Activated CD8-positive, alpha-beta memory T cell treated with anti-CD3 and anti-CD28 coated beads for 24 hours (primary cell): ENCODE data around the gene RGS4.

ENCODE experiments used
- DNase-seq: peaks from one replicate; pipeline ENCODE4 v3.0.0-alpha.2; 2020

The RGS4 gene

DNA sequence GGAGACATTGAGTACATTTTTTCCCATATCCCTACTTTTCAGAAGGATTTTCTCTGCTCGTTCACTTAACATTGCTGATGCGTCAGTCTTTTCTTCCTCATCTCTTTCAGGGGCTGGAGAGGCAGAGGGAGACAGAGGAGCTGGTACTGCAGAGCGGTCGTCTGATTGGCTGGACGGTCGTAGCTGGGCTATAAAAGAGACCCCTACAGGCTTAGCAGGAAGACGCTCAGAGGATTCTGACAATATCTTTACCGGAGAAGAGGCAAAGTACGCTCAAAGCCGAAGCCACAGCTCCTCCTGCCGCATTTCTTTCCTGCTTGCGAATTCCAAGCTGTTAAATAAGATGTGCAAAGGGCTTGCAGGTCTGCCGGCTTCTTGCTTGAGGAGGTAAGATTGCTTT, at the start of gene RGS4:
TSS of gene RGS4 (plus strand) at position 220 of the 400 bp plus-strand sequence. CDS start at position 344, 124 bp downstream.
- no peak for DNase-seq

DNA sequence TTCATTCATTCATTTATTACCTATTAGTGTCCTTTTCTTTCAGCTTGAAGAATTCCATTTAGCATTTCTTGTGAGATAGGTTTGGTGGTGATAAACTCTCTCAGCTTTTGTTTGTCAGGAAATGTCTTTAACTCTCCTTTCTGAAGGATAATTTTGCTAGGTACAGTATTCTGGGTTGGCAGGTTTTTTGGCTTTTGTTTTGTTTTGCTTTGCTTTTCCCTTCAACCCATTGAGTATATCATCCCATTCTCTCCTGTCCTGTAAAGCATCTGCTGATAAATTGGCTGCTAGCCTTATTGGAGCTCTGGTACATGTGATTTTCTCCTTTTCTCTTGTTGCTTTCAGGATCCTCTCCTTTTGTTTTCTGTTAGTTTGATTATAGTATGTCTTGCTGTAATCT, 47.0 kb upstream of the RGS4 start:
- DNase-seq: no peak

DNA sequence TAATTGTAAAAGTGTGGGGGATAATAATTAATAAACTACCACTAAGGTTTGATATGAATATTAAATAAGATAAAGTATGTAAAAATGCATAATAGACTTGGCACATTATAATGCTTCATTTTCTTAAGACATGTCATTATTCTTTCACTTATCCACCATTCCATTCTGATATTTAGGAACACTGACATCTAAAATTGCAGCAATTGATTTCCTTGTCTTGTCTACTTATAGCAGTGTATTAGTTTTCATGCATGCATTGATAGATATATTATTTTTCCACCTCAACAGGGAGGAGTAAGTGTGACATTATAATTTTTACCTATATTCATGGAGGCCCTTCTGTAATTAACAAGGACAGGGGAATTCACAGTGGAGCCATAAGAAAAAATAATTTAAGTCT, 41.6 kb upstream of the RGS4 start:
- DNase-seq: no peak

DNA sequence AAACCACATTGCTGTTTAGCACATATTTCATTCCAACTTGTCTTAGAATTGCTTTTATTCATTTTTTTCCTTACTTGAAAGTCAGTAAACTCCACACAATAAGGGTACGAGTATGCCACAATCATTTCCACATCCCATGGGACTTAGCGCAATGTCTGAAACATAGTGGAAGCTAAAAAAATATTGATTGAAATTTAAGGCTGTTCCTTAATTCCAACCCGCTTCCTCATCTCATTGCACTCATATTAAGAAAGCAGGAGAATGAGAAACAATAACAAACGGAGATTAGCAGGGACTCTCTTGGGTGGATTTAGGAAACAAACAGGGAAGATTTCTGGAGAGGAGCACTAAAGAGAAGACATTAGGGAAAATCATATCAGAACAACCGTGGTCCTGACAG, 39.3 kb upstream of the RGS4 start:
- DNase-seq: no peak

DNA sequence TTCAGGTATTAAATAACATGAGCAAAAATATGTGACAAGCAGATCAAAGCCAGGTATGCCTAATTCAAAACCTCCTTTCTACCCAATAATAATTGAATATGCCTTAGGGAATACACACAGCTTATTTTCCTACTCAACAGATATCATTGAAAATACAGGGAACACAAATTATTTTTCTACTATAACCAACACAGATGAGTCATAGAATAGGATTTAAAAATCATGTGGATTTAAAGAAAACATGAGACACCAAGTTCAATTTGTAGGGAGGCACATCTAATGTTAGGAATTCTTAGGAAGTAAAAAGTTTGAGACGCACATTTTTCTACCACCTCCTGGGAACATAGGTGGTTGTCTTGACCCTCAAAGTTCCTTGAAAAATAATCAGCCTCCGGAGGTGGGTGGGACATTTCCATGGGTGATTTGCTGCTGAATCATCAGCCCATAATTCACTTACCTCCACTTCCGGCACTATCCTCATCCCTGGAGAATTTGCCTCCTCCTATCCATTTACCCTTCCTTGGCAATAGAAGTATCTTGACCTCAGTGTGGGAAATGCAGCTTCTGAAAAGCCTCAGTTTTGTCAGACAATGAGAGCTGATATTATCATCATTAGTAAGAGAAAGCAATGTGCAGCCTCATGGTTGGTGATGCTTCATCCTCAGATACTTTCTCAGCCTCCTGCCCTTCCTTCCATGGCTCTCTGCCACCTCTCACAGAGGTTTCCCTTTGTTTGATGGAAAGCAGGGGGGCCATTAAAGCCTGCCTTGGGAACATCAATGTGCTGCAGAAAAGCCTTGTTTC, 33.5 kb upstream of the RGS4 start:
- no peak for DNase-seq

DNA sequence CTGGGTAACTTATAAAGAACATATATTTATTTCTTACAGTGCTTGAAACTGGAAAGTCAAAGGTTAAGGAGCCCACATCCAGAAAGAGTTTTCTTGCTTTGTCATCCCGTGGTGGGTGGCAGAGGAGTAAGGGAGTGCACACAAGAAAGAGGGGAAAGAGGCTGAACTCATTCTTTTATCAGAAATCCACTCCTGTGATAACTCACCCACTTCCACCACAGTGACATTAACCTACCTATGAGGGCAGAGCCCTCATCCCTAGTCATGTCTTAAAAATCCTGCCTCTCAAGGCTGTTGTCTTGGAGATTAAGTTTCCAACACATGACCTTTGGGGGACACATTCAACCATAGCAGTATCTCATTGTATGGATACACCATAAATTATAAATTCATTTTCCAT, 32.5 kb upstream of the RGS4 start:
- no peak for DNase-seq

DNA sequence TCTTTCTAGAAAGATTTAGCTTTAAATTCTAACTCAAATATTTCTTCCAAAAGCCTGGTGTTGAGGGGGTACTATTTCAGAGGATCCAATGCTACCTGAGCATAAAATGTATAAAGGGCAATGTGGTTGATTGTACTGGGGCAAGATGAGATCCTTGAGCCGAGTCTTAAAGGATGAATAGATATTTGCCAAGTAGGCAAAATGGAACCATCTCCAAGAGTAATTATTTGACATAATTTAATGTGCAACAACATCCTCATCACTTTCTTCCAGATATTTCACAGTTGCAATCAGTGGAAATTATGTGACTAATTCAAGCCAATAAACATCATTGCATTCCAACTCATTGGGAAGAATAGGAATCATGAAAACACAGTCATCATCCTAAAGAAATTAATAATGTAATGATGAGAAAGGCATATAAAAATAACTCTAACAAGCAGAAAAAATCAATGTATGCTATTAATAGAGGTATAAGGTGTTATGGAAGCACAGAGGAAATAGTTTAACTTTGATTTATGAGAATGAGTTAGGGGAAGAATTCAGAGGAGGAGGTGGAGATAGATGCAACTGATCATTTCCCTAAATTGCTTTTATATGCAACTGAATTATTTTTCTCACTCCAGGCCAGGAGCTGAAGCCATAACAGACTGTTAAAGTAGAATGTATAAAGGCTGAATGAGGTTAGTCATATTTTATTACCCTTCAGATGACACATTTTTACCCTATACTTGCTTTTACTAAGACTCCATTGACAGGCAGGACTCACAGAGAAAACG, 30.0 kb upstream of the RGS4 start:
- no peak for DNase-seq

DNA sequence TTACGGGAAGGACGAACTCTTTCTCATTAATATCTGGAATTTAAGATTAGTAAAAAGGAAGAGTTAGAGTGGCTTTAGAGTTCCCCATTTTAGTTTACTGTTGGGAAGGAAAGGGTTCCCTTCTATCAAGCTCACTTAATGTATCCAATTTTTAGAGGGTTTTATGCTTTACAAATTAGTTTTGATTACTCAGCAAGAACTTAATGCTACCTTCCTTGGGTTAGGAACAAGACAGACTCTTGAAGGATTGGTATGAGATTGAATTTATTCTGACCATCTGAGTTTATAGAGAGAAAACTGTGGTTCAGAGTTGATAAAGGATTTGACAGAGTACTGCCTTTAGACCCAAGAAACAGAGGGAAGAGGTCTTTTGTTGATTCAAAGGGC, 29.5 kb upstream of the RGS4 start:
- DNase-seq: no peak

DNA sequence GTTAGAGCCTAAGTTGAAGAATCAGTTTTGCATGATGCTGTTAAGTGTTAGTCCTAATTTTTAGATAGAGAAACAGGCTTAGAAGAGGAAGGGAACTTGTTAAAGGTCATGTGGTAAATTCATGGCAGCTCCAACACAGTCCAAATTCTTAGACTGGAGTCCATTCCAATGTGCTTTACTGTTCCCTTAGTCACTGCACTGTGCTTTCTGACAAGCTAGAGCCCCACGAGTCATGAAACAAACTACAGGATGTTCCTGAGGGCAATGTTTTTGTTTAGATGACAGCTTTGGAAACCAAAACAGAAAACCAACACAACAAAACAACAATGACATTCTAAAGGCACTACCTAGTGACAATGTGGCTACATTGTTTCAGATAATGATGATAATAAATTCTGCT, 23.1 kb upstream of the RGS4 start:
- DNase-seq: no peak

DNA sequence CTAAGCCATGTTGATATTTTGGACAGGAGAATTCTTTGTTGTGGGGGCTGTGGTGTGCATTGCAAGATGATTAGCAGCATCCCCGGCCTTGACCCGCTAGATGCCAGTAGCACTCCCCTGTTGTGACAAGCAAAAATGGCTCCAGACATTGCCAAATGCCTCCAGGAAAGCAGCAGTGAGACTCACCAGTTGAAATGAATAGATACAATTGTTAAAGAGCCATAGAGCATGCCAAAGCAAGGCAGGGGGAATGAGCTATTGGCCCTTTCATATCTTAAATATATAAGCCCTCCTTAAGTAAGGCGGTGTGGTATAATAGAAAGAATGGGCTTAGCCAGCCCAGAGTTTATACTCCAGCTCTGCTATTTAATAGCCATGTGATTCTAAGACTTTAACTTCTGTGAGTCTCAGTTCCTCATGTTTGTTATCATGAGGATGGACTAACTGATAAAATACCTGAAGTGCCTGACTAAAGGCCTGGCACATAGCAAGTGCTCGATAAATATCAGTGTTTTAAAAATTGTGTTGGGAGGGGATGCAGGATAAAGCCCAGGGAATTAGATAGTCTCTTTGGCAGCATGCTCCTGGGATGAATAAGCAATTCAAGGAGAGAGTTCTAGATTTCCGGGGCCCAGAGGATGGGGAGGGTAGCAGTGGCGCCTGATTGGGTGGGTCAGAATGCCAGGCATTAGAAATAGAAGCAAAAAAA, 21.1 kb upstream of the RGS4 start:
- DNase-seq: no peak

DNA sequence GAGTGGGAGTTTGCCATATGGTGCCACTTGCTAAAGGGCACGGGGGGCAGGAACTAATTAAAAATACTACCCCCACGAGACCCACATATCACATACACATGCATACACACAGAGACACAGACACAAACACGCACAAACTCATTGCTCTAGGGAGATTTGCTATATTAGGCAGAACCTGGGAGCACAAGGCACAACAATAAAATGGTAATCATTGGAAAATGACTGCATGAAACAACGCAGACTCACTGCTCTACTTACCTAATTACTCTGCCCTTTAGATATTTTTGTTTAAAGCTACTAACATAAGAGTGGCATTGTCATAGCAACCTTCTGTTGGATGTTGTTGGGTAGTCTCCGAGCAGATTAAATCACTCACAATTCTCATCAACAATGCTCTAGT, 20.3 kb upstream of the RGS4 start:
- DNase-seq: no peak

DNA sequence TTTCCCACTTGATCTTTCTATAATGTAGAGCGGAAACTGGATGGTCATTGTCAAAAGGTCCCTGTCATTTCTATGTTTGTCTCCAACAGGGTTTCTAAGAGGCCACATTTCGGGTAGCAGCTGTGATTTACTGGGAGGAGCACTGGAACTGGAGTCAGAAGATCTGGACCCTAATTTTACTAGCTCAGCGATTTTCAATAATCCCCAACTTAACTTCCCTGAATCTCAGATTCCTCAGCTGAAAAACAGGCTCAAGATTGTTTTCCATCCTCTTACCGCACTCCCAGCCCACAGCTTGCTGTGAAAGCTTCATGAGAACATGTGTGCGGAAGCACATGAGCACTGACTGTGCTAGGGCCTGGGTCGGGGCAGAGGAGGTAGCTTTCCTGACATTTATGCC, 19.9 kb upstream of the RGS4 start:
- no peak for DNase-seq

DNA sequence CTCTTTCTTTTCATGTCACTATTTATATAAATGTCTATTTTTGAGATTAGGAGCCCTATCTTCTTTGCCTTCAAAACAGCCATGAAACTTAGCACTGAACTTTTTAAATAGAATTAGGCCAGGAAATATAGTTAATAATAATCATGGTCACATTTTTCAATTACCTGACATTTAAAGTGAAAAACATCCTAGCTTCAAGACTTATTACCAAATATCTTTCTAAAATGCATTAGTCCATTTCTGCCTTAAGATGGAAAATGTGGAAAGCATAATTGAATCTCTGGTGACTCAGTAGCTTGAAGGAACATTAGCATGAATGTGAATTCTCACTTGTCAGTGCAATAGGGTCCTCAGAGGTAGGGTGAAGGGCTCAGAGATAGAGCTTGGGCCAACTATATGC, 18.7 kb upstream of the RGS4 start:
- no peak for DNase-seq

DNA sequence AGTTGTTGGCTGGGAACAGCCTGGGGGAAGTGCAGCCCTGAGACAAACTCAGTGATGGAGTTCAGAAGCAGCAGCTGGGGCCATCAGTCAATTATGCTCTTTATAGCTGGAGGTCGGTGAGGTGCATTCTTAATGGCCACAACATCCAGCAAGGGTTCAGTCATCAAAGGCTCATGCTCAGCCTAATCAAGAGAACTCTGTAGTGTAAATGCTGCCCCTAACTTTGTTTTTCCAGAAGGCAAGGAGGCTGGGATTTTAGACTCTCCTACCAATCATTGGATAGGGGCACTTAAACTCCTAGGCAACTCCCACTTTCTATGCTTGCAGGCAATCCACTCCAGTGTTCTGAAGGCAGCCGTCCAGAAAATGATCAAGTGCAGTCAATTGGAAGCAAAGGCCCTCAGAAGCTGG, 15.0 kb upstream of the RGS4 start:
- DNase-seq: no peak

DNA sequence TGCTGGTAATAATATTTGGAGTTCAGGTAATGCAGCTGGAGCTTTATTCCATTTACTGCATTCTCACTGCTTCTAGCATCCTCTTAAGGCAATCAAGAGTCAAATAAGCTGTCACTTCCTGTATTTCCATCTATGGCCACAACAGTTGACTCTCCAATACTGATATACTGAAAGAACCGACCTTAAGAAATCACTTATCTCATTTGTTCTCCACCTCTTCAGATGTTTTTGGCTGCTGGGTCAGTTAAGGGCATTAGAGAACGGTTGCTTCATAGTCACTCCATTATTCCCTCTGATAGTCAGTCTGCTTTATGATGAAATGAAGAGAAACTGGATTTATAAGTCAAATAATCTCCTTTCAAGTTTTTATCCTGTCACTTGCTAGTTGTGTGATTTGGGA, 14.2 kb upstream of the RGS4 start:
- DNase-seq: no peak

DNA sequence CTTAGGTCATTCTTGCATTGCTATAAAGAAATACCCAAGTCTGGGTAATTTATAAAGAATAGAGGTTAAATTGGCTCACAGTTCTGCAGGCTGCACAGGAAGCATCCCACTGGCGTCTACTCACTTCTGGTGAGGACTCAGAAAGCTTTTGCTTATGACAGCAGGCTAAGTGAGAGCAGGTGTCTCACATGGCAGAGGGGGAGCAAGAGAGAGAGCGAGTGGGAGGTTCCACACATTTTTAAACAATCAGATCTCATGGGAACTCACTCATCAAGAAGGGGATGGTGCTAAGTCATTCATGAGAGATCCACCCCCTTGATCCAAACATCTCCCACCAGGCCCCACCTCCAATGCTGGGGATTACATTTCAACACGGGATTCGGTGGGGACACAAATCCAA, 13.6 kb upstream of the RGS4 start:
- no peak for DNase-seq

DNA sequence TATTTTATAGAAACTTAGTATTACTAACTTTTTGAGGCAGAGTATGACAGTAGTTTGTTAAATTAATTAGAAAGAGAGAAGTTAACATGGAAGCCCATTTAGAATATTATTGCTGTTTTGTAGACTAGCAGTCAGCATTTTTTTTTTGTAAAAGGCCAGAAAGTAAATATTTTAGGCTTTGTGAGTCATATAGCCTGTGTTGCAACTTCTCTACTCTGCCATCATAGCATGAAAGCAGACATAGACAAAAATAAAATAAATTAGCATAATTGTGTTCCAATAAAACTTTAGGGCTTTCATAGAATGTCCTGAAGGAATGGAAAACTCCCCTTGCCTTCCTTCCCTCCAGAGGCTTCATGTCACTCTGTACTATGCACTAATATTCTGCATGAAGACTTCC, 12.3 kb upstream of the RGS4 start:
- no peak for DNase-seq

DNA sequence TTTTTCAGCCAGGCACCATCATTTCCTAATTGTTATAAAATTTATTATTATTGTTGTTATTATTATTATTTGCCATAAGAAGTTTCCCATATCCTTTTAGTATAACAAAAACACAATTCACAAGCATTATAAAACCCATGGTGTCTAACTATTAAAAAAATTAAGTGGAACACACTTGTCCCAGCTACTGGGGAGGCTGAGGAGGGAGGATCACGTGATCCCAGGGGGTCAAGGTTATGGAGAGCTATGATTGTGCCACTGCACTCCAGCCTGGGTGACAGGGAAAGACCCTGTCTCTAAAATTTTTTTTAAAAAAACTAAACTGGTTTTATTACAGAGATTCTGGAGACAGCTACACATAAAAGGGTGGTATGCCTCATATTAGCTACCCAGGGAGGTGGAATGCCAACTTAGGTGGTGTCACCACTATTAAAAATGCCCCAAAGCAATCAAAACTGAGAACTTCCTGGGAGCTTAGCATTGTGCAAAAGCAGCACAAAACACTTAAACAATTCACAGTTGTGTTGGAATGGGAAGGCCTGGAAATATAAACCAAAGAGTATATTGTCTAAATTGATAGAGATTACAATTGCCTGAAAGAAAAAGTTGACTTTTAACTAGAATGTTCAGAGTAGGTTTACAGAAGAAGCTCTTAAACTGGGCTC, 8.7 kb upstream of the RGS4 start:
- no peak for DNase-seq

DNA sequence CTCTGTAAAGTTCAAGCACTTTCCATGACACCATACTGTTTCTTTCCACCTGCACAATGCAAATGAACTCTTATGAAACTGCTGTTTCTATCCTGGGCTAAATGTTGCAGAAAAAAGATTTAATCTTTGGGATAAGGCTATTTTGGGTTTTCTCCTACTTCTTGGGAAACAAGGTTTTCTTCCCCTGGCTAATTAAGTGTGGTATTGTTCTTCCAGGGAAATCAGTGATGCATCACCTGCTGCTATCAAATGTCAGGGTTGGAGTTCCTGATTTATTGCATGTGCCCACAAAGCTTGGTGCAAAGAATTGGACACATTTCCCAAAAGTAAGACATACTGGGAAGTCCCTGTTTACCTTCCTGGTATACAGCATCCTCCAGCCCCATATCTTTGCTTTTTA, 6.0 kb upstream of the RGS4 start:
- no peak for DNase-seq

DNA sequence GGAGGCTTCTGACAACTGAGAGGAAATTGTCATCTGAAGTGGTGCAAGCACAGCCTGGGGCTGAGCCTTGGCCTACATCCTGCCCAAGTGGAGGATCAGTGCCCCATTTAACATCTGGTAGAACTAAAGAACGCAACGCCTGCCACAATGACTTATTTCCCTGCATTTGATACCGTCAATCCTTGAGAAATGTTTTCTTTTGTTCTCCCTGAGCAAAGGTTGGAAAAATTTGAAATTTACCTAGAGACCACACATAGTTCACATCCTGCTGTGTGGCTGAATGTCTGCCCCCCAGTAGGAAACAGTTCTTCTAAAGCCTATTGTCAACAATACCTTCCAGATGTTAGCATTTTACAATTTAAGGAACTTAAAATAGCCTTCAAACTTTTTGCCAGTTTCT, 5.6 kb upstream of the RGS4 start:
- DNase-seq: no peak

DNA sequence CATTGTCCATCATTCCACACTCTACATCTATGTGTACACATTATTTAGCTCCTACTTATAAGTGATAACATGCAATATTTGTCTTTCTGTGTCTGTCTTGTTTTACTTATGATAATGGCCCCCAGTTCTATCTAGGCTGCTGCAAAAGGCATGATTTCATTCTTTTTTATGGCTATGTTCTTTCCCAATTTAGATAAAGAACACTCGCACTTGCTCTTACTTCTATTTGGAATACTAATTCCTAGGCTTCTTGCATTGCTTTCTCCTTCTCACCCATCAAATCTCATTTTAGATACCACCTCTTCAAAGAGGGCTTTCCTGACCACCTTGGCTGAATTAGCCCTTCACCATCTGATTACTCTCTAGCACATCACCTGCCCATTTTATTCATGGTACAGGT, 3.0 kb upstream of the RGS4 start:
- no peak for DNase-seq

DNA sequence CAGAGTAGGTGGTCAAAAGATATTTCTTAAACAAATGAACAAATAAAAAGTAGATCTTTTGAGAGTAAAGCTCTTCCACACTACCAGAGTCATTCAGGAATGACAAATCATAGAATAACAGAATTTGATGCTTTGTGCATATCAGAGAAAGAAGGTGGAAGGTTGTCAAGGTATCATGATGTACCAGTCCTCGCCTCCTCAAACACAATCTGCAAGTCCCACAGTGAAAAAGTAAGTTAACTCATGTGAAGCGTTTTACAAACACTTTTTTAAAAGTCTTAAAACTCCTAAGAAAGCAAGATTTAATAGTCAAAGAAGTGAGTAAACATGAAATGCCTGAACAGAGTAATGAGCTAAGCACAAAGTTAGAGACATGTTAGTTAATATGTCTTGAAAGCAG, 2.5 kb upstream of the RGS4 start:
- DNase-seq: no peak

DNA sequence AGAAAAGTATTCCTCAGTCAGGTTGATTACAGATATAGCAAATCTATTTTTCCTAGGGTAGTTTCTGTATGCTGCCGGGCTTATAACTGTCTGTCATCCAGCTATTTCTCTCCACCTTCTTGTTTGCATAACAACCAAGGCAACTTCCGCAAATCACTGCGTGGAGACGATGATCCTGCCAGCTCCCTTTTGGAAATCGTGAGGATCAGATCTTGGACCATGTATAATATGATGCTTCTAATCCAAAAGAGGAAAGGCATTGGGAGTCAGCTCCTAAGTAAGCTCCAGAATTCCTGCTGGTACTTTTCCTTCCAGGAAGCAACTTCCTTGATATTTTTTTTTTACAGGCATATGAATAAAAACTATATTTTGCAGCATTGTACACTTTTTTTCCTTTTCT, 445 bp upstream of the RGS4 start:
- DNase-seq: no peak
